ENCODE results near the gene ATRNL1. TPM values are rescaled to one million over a fixed set of nuclear protein-coding genes. Genes with fewer than 3 reads are reported as not detected.

The ATRNL1 gene
- 0.14 to 0.78 TPM (median 0.29 TPM) in 5 replicates for total RNA-seq (2022; extraction: Qiagen RNA extraction; ENCODE audit: low read depth)

GRCh38 chr10:115093286-115093775, at the start of gene ATRNL1:
TSS of gene ATRNL1 (plus strand) at chr10:115093365. CDS start at chr10:115093751, 386 bp downstream.

Other genes with a start within 250 kb of the ATRNL1 start
- gene TRUB1, start 155.2 kb upstream of the ATRNL1 start, total RNA-seq (2022; extraction: Qiagen RNA extraction; ENCODE audit: low read depth): 11.1 to 15.3 TPM (median 14.5 TPM) in 5 replicates